Measurements from ENCODE around the gene FOXP3.

FOXP3 gene

DNA sequence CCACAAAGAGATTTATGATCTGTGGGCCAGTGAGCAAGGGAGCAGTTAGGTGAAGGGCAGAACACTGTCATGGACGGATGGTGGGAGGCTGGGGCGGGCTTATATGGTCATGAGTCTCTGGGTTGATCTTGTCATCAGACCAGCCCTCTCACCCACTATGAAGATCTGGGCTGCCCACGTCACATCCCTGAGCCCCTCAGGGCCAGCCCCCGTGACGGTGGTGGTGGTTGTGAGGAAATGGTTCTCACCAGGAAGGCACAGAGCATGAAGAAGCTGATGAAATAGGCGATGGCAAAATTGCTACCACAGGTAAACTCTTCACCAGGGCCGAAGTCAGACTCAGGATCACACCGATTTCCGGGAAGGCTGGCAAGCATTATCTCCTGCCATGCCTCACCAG lies 53.4 kb downstream of the FOXP3 start:
- no peak for DNase-seq

DNA sequence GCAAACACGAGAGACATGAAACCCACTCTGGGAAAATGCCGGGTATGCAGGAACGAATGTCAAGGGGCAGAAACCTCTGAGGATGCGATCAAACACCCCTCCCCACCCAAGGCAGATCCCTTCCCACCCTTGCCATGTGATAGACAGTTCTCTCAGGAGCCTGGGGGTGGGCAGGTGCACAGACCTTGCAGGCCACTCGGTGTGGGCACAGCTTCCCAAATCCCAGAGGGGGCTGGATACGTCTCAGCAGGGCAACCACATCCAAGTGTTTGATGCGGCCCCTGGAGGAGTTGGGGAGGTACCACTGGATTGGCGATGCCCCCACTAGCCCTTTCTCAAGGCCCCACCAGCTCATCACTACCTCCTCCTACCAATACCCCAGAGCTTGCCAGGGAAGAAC lies 54.1 kb downstream of the FOXP3 start:
- DNase-seq = no peak

DNA sequence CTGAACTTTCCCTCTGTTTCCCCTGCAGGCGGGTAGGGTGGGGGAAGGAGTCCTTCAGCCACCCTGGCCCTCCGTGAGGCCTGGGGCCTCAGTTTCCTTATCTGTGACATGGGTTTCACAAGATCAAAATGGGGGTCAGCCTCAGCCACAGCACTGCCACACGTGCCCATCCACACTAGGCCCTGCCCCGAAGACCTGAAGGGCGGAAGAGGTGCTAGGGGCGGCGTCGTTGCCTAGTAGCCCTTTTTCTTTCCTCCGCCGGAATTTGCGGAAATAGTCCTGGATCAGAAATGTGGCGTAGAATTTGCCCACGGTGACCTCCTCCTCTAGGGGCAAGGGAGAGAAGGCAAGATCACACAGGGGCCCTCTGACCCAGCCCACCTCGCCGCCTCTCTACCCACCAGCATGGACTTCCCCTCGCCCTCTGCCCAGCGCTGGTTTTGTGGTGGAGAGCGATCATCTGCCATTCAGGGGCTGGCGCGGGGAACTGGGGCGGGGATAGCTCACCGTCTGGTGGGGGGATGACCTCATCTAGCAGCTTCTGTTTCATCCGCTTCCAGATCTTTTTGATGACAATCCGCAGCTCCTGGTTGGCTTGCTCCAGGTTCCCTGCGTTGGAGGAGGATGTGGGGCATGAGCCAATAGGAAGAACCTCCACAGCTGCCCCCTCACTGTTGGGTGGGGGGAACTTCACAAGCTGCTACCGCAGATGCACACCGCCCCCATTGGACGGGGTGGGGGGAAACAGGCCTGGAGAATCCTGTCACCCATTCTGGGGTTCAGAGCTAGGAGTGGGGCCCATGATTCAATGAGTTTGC lies 54.9 kb downstream of the FOXP3 start:
- DNase-seq = no peak

DNA sequence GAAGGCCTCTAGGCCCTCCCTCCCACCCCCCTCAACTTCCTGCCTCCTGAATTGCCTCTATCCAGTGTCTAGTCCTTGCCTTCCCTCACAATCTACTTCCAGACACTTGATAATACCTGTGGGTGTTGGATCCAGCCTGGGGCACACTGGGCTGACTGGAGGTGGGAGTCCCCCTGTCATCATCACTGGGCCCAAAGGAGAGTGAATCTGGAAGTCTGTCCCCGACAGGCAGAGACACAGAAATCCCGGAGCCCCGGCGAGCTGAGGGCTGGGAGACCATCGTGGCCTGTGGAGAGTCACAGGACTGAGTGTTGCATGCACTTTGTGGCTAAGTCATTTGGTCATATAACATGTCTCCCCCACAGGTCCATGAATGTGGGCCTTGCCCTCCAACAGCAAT lies 56.1 kb downstream of the FOXP3 start:
- no peak for DNase-seq

DNA sequence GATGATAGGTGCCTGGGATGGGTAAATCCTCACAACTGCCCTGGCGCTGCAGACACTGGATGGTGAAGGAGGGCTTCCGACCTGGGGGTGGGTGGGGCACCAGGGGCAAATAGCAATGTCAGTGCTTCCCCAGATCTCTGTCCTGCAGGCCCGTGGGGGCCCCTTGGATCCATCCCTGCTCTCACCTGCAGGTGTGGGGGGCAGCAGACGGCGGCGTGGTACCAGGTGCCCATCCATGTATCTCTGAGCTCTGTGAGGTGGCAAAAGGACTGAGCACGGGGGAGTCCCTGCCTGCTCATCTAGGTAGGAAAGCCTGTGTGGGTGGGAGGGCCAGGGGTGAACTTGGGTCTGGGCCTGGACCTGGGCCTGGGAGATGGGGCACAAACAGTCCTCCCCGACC lies 58.0 kb downstream of the FOXP3 start:
- no peak for DNase-seq

DNA sequence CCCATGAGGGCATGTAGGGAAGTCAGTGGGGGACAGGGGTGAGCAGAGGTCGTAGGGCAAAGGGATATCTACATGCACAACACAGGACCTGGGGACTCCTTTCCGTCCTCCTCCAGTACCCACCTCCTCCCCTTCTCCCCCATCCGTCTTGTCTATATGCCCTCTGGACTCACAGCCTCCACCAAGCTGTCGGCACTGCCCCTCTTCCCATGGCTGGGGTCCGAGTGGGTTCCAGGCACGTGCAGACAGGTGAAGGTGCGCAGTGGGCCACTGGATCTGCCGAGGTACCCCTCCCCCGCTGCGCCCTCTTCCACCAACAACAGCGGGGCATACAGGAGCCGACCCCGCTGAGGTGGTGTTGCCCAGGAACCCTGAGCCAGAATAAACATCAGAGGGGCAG lies 59.1 kb downstream of the FOXP3 start:
- DNase-seq = no peak

DNA sequence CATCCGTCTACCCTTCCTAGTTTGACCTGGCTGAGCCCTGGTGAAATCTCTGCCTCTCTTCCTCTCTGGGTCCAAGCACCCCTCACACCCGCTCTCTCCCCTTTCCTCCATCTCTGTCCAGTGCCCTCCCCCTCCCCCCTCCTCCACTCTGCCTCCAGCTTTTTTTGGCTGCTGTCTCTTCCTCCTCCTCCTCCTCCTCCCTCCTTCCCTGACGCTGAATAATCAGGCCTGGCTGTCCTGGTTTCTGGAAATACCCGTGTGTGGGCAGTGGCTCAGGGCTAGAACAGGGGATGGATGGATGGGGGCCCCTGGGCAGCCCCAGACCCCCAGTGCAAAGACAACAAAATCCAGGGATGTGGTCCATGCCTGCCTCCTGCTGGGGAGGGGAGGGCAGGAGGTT lies 59.8 kb downstream of the FOXP3 start:
- no peak for DNase-seq

DNA sequence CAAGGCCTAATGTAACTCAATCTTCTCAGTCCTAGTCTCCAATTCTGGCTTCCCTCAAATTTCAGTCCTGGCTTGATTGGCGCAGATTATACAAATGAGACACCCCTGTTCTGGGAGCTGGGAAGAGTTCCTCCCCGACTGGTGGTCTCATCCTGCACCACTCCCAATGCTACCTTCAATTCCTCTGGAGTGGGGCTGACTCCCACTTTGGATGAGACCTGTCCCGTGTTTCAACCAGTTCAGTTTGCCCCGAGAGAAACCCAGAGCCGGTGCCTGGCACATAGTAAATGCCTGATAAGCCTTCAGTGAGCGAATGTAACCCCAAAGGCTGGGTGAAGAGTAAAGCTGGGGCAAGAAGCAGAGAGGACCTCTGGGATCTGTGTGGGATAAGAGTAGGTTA lies 60.5 kb downstream of the FOXP3 start:
- DNase-seq = no peak

DNA sequence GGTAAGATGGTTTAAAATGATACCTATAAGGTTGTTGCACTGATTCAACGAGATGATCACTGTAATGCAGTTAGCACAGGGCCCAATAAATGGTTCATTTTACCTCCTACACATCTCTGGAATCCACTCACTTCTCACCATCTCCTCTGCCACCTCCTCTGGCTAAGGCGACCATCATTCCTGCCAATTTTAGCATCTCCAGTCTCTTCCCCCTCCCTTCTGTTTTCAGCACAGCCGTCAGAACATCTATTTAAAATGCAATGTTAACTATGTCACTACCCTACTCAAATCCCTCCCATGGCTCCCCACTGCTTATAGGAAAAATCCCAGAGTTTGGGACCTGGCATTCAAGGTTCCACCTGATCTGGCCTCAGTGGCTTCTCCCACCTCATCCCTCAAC lies 61.0 kb downstream of the FOXP3 start:
- no peak for DNase-seq

DNA sequence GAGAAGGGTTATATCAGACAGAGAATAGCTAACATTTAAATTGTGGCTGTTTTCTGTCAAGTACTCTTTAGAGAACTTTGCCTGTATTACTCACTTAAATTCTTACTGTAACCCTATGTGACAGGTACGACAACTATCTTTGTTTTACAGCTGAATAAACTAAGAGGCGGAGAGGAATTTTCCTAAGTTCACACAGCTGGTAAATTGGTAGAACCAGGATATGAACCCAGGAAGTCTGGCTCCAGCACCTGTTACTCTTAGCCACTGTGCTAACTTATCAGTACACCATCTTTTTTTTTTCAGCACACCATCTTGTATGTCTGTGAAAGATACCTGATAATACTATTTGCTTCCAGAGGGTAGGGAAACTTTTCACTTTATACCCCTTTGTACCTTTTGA lies 62.5 kb downstream of the FOXP3 start:
- DNase-seq = no peak
